HK-2 (cell line): ENCODE measurements around the gene FOXRED1.

ENCODE experiments used
- DNase-seq: peaks from one replicate; pipeline ENCODE4 v3.0.0-alpha.2; 2018; ENCODE audit not compliant: unreplicated experiment

The FOXRED1 gene

DNA sequence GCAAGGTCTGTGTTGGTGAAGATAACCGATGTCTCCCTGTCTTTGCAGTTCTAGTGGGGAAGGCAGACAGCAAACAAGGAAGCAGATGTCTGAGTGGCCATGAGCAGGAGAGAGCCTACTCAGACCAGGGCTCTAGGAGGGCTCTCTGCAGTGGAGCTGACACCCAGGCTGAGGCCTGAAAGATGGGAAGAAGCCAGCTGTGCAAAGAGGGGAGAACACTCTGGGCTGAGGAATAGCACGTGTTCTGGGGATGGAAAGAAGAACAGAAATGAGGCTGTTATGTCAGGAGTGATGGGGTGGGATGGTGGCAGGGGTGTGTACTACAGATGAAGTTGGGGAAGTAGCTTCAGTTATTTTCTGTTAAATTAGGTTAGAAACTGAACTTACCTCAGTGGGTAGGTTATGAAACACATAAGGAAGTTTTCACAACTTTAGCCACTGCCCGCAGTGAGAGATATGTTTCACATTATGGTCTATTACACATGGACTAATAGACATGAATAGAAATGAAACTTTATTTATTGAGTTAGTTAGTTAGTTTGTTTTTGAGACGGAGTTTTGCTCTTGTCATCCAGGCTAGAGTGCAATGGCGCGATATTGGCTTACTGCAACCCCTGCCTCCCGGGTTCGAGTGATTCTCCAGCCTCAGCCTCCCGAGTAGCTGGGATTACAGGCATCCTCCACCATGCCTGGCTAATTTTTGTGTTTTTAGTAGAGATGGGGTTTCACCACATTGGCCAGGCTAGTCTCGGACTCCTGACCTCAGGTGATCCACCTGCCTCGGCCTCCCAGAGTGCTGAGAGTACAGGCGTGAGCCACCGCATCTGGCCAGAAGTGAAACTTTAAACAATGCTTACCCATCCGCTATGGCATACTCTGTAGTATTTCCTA lies 42.7 kb downstream of the FOXRED1 start:
- DNase-seq = no peak

DNA sequence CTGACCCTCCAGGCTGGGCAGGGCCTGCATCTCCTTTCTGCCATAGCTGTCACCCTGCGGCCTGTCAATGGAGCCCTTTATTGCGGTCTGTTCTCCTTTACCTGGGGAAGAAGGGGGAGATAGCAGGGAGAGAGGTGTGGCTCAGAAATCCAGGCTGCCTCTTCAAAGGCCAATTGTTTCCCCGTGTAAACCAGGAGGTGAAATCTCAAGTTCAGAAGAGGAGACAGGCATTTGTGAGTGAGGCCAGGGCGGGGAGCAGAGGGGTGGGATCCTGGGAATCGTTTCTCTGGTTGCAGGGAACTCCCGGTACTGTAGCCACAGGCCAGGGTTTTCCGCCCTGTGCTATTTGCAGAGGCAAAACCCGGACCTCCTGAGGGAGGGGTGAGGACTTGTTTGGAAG lies 44.0 kb downstream of the FOXRED1 start:
- DNase-seq = no peak

DNA sequence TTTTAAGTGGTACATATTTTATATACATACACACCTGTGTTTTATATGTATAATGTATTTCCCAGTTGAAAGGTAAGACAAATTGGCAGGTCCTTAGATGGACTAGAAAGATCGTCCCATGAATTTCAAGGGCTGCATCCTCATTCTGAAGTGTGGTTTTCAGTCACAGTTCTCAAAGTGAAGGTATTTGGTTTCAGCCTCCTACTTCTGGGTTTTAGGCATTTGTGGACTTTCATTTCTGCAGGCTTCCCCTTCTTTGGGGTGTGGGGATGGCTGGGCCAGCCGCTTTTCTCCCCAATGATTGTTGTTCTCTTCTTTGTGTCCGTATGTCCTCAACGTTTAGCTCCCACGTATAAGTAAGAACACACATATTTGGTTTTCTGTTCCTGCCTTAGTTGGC lies 44.9 kb downstream of the FOXRED1 start:
- no peak for DNase-seq

DNA sequence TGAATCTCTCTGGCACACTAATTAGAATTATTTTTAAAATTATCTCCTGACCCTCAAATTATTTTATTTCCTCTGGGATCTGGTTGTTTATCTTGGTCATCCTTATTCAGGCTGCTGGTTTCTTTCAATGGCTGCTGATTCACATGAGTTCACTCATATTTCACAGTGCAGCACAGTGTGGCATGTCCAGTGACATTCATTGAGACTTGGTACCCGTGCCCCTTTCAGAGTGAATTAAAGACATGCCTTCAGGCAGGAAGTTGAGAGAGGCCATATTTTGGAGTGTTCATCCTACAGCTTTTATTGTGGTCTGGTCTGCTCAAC lies 48.4 kb downstream of the FOXRED1 start:
- DNase-seq = no peak

DNA sequence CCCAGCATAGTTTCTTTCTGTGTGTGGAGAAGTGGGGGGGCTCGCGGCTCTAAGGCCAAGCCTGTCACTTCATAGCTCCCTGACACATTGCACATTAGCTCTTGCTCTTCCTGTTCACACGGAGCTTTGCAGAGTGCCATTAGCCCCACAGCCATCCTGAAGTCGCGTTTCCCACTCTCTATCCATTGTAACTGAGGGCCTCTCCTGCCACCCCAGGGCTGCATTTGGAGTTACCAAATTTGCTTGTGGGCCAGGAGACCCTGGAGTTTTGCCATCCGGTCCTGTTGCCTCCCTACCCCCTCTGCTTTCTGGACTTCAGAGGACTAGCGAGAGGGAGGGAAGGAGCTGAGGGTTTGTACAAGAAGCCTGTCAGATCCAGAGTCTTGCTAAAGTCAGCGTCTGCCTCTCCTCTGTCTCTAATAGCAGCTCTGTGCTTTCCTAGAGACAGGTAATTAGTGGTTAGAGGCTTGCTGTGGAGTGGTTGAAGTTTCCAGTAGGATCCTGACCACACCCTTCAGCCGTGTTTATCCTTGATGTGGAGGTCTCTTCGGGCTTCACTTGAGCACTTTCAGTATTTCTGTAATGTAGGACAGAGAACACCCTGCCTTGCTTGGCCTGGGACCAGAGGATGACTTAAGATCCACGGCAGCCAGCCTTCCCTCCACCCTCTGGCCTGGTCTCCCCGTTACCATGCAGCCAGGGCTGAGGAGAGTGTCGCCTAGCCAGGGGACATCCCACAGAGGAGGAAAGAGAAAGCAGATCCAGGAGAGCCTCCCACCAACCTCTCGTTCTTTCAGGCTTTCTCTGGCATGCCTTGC lies 49.0 kb downstream of the FOXRED1 start:
- DNase-seq = no peak

DNA sequence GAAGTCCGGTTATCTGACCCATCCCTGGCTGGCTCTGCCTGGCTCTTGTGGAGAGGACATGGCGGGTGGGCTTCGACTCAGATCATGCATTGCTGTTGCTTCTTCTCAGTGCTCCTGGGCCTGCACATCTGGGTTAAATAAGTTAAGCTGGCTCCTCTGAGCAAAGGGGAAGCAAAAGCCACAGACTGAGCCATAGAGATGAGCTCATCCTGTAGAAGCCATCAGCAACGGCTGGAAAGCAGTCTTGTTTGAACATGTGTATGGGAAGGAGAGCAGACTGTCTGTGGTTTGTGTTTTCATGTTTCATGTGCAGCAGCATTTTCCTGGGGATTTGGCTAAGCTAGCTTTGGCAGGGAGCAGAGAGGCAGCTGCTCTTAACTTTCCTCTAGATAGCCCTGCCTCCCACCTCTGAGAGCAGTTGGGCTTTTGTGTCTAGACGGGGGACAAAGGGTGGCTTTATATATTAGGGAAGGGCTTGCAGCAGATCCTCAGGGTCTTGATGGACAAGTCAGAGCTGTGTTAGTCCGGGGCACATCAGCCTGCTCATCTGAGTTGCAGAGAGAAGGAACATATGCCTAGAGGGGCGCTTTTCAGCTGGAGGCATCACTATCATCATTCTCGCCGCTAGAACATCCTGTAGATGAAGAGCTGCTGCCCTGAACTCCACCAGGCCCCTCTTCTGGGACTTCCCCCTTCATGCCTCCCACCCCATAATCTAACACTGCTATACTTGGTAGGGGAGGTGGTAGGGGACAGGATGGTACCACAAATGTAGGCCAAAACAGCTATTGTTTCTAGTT lies 49.8 kb downstream of the FOXRED1 start:
- DNase-seq = no peak

DNA sequence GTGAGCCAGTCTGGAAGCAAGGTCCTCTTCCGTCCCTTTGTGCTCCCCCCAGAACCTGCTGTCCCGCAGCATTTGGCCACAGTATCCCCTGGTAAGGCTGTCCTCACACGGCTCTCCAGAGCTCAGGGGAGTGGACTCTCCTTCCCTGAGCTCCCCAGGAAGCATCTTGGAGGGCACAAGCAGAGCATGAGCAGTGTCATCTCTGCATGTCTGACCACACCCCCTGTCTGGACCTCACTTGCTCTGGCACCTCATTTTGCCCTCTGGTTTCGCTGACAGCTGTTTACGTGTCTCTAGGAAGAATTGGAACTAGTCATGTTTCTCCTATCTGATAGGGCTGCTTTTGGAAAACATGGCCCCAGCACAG lies 50.4 kb downstream of the FOXRED1 start:
- DNase-seq = no peak

DNA sequence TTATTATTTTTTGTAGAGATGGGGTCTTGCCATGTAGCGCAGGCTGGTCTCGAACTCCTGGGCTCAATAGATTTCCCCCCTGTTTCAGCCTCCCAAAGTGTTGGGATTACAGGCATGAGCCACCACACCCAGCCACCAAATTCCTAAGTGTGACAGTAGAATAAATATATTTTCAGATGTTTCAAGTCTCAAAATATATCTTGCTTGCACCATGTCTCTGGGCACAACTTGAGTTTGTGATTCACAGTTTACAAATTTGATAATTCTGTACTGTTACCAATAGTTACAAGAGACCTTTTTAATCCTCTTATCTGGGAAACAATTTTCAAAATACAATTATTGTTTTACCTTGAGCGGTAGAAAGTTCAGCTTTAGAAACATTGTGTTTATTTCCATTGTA lies 54.0 kb downstream of the FOXRED1 start:
- DNase-seq = no peak

DNA sequence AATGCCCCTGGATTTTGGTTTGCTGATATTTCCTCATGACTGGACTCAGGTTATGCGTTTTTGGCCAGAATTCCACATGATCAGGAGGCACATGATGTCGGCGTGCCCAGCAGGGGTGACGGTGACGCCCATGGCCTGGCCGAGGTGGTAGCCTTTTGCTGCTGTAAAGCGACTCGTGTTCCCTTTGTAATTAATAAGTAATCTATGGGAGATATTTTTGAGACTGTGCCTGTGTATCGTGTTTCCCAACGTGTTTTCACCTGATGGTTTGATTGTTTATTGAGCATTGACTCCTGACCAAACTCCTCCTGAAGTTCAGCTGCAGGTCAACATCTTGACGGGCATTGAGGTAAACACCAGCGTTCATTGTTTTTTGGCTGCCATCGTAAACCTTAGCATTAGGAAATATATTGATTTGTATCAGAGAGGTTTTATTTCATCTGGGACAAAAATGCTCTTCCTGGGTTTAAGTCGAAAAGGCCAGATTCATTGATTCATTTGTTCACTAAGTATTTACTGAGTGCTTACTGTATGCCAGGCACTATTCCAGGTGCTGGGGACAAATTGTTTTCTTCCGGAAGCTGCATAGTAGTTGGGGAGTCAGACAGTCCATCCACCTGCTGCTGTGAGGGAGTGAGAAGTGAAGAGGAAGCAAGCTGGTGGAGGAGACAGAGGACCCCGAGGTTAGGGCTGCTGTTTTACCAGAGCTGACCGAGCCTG lies 58.5 kb downstream of the FOXRED1 start:
- no peak for DNase-seq
